ENCODE data around the gene LARP4.
"Not testable (repeated sequence)": the region's sequence is repeated elsewhere in the genome, so short reads cannot be mapped to it uniquely, and the experiment has no call there.

LARP4 gene

GRCh38 chr12:50402264-50403000 lies 1.7 kb downstream of the LARP4 start:
- no peak for DNase-seq

GRCh38 chr12:50403001-50403440 lies 2.3 kb downstream of the LARP4 start:
- DNase-seq = no peak

- DNase-seq = no peak
Observed at GRCh38 chr12:50404307-50404706, 3.6 kb downstream of the LARP4 start.

GRCh38 chr12:50411051-50411660 lies 10.5 kb downstream of the LARP4 start:
- DNase-seq = no peak

- DNase-seq = no peak
Observed at GRCh38 chr12:50415899-50416479, 15.3 kb downstream of the LARP4 start.

GRCh38 chr12:50419112-50419909 lies 18.6 kb downstream of the LARP4 start:
- DNase-seq = no peak

GRCh38 chr12:50422855-50423254 lies 22.2 kb downstream of the LARP4 start:
- DNase-seq = not testable (repeated sequence)

- DNase-seq = not testable (repeated sequence)
Observed at GRCh38 chr12:50423342-50423741, 22.7 kb downstream of the LARP4 start.

- no peak for DNase-seq
Observed at GRCh38 chr12:50425589-50426258, 25.0 kb downstream of the LARP4 start.

GRCh38 chr12:50431656-50432055 lies 31.0 kb downstream of the LARP4 start:
- DNase-seq = not testable (repeated sequence)

GRCh38 chr12:50440288-50440687 lies 39.6 kb downstream of the LARP4 start:
- DNase-seq = no peak

- no peak for DNase-seq
Observed at GRCh38 chr12:50441763-50442162, 41.1 kb downstream of the LARP4 start.

GRCh38 chr12:50442178-50442908 lies 41.7 kb downstream of the LARP4 start:
- DNase-seq = no peak

- DNase-seq = not testable (repeated sequence)
Observed at GRCh38 chr12:50449671-50450070, 49.0 kb downstream of the LARP4 start.

- no peak for DNase-seq
Observed at GRCh38 chr12:50452795-50453194, 52.1 kb downstream of the LARP4 start.

GRCh38 chr12:50453872-50454271 lies 53.2 kb downstream of the LARP4 start:
- no peak for DNase-seq

- no peak for DNase-seq
Observed at GRCh38 chr12:50458606-50459005, 57.9 kb downstream of the LARP4 start.

- no peak for DNase-seq
Observed at GRCh38 chr12:50467439-50467838, 66.8 kb downstream of the LARP4 start.

GRCh38 chr12:50477241-50477832 lies 76.7 kb downstream of the LARP4 start:
- no peak for DNase-seq

GRCh38 chr12:50482571-50482970 lies 81.9 kb downstream of the LARP4 start:
- no peak for DNase-seq

- DNase-seq = no peak
Observed at GRCh38 chr12:50483488-50483887, 82.8 kb downstream of the LARP4 start.

- DNase-seq = no peak
Observed at GRCh38 chr12:50488801-50489200, 88.1 kb downstream of the LARP4 start.
